GM18519 (cell line): ENCODE data around the gene TYRP1.

ENCODE experiments used
- ATAC-seq: cut with Tn5 transposase; IDR thresholded peaks from one replicate; pipeline ENCODE4 v1.9.1; 2021; ENCODE audit warnings: mild to moderate bottlenecking, moderate library complexity; ENCODE audit not compliant: unreplicated experiment, low FRiP score

Gene TYRP1

DNA sequence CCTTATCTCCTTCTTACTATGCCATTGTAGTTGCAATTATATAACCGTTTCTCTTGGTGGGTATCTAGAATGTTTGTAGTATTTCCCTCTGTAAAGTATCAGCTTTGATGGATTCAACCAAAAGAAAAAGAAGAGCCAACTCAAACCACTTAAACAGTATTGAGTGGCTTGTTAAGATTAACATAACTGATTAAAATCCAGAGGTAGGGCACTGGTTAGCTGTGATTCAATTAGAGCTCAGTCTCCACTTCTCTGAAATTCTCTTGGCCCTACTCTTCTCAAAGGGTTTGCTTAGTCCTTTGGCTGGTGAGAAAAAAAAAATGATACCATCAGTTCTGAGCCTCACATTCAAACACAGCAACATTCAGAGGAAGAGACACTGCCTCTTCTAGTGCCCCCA lies 37.0 kb downstream of the TYRP1 start:
- ATAC-seq = no peak

- ATAC-seq = no peak
These were observed 37.7 kb downstream of the TYRP1 start for GRCh38 chr9:12730927-12731326.

- no peak for ATAC-seq
These were observed 39.8 kb downstream of the TYRP1 start for GRCh38 chr9:12732971-12733370.

- ATAC-seq = no peak
These were observed 42.5 kb downstream of the TYRP1 start for GRCh38 chr9:12735665-12736064.

- ATAC-seq = no peak
These were observed 44.7 kb downstream of the TYRP1 start for GRCh38 chr9:12737871-12738270.

GRCh38 chr9:12739014-12739652 lies 45.9 kb downstream of the TYRP1 start:
- no peak for ATAC-seq

GRCh38 chr9:12740845-12741244 lies 47.7 kb downstream of the TYRP1 start:
- no peak for ATAC-seq

DNA sequence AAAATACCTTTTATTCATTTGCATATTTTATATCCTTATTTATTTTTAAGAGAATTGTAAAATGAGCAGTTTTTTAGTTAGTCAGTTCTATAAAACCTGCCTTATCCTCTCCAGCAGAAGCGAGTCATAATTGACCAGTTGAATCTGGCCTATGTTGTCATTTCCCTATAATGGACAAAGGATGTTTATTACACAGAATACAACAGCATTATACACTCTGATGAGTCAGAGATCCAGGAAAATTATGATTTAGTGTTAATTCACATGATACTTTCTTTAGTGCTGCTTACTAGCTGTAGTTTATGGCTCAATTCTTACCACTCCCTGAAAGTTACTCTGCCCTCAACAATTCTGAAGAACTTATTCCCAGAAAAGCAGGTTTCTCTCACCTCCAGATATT lies 54.8 kb downstream of the TYRP1 start:
- ATAC-seq = no peak

DNA sequence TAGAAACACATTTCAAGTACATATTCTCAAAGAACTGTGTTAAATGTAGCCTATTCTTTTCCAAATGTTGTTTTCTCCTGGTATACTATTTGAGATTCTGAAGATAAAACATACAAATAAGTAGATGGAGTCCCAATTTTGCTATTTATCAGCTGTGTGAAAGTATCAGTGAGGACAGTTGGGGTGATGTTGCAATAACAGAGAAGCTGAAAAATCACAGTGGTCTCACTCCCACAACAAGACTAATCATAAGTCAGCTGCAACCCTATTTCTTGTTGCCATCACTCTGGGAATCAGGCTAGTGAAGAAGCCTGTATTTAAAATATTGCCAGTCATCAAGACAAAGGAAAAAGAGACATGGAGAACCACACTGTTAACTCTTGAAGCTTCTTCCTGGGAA lies 55.8 kb downstream of the TYRP1 start:
- ATAC-seq = no peak

- no peak for ATAC-seq
These were observed 60.7 kb downstream of the TYRP1 start for GRCh38 chr9:12753931-12754330.

DNA sequence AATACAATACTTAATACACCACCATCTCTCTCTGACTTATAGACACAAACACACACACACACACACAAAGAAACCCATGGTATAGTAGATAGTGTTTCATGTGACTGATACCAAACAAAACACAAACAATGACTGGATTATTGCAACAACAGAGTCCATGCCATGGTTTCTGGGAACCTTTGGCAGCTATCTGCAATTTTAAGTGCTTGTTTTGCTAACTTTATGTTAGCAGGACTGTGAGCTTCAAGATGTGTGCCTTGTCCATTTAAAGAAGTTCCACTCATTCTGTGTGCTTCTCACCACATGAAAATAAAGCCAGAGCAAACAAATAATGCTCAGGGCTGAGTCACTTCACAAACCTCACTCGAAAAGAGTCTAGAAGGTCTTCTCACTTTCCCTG lies 66.6 kb downstream of the TYRP1 start:
- no peak for ATAC-seq
